GM23248 (cell line): ENCODE measurements around the gene TMEM178B. TPM values are rescaled to one million over a fixed set of nuclear protein-coding genes. Genes with fewer than 3 reads are reported as not detected.

ENCODE experiments used
- DNase-seq: peaks from one replicate; pipeline ENCODE4 v3.0.0-alpha.2; 2015
- H2AFZ ChIP-seq: fragments of 200-600 bp; sonication (generic); 2 replicates; pipeline ENCODE4 v1.6.1; 2016; ENCODE audit warnings: antibody characterized with exemption
- H3F3A ChIP-seq: fragments of 200-600 bp; sonication (generic); 2 replicates; pipeline ENCODE4 v1.6.1; 2016; ENCODE audit warnings: mild to moderate bottlenecking, antibody characterized with exemption, mixed run types; ENCODE audit not compliant: insufficient read depth
- H3K27ac ChIP-seq: fragments of 200-600 bp; sonication (generic); 2 replicates; pipeline ENCODE4 v1.5.1; 2016; ENCODE audit warnings: mild to moderate bottlenecking
- H3K27me3 ChIP-seq: fragments of 200-600 bp; sonication (generic); replicated peaks from 2 replicates; pipeline ENCODE4 v1.6.1; 2016; ENCODE audit warnings: mild to moderate bottlenecking; ENCODE audit not compliant: insufficient read depth
- H3K36me3 ChIP-seq: fragments of 200-600 bp; sonication (generic); 2 replicates; pipeline ENCODE4 v1.6.1; 2016; ENCODE audit warnings: low read depth, mild to moderate bottlenecking
- H3K4me1 ChIP-seq: fragments of 200-600 bp; sonication (generic); 2 replicates; pipeline ENCODE4 v1.6.1; 2016; ENCODE audit warnings: mild to moderate bottlenecking; ENCODE audit not compliant: insufficient read depth
- H3K4me2 ChIP-seq: fragments of 200-600 bp; sonication (generic); one replicate; pipeline ENCODE4 v1.6.1; 2016; ENCODE audit warnings: mild to moderate bottlenecking; ENCODE audit not compliant: unreplicated experiment
- H3K4me3 ChIP-seq: fragments of 200-600 bp; sonication (generic); 2 replicates; pipeline ENCODE4 v1.5.1; 2016; ENCODE audit warnings: mild to moderate bottlenecking
- H3K79me2 ChIP-seq: fragments of 200-600 bp; sonication (generic); 2 replicates; pipeline ENCODE4 v1.6.1; 2016; ENCODE audit warnings: mild to moderate bottlenecking; ENCODE audit not compliant: insufficient read depth
- H3K9ac ChIP-seq: fragments of 200-600 bp; sonication (generic); 2 replicates; pipeline ENCODE4 v1.6.1; 2016; ENCODE audit warnings: mild to moderate bottlenecking
- H3K9me2 ChIP-seq: fragments of 200-600 bp; sonication (generic); 2 replicates; pipeline ENCODE4 v1.6.1; 2016; ENCODE audit warnings: mixed run types, mild to moderate bottlenecking, moderate library complexity; ENCODE audit not compliant: insufficient read depth
- H3K9me3 ChIP-seq: fragments of 200-600 bp; sonication (generic); one replicate; pipeline ENCODE4 v1.6.1; 2017; ENCODE audit warnings: low read depth
- H4K20me1 ChIP-seq: fragments of 200-600 bp; sonication (generic); 2 replicates; pipeline ENCODE4 v1.6.0; 2016; ENCODE audit not compliant: insufficient read depth
- EZH2 ChIP-seq: fragments of 200-600 bp; sonication (generic); IDR thresholded peaks from 2 replicates; pipeline ENCODE4 v1.6.1; 2018; ENCODE audit warnings: antibody characterized with exemption, mild to moderate bottlenecking; ENCODE audit not compliant: insufficient read depth, poor library complexity, severe bottlenecking
- EZH2phosphoT487 ChIP-seq: fragments of 200-600 bp; sonication (generic); IDR thresholded peaks from 2 replicates; pipeline ENCODE4 v1.6.1; 2018; ENCODE audit warnings: antibody characterized with exemption, moderate library complexity, mild to moderate bottlenecking, low read depth; ENCODE audit not compliant: insufficient read depth
- WGBS, 2 experiments: methylation state at CpG; one replicate each; pipeline ENCODE4 v1.1.6; 2015 to 2017; ENCODE audit warnings: low lambda C conversion rate in 2 of 2, low coverage in 1 of 2; ENCODE audit errors: missing lambda C conversion rate in 2 of 2; 5-methylcytosine and 5-hydroxymethylcytosine counted together
- in situ Hi-C: fragments of 300-500 bp; cut with MboI; formaldehyde crosslinking; loops from 2 replicates; pipeline ENCODE4 v1.15.0; 2020
- polyA plus RNA-seq: library from polyadenylated mRNA; unstranded; fragments of >200 nt; fragmentation: Nextera tagmentation; extraction: Ambion mirVana; gene quantifications from 2 replicates; pipeline ENCODE4 v1.2.1, GENCODE V29; 2016
- total RNA-seq: library from RNA; depleted of rRNA; stranded (reverse); fragments of >200 nt; shearing (Covaris generic); gene quantifications from 2 replicates; pipeline ENCODE4 v1.2.3, GENCODE V29; 2014

The TMEM178B gene
- total and polyA plus RNA-seq, 2 experiments from 2014 or later, result 0.05 to 0.22 TPM

GRCh38 chr7:141122736-141123135 lies 48.9 kb downstream of the TMEM178B start:
- no peak overlapping the region for H3K9ac ChIP-seq
- DNase-seq, result no peak
- H4K20me1 ChIP-seq, result no peaks in the 10 kb centered on the region
- H3K9me3 ChIP-seq, result no peaks in the 10 kb centered on the region
- in situ Hi-C loops, result no loop called here
- H2AFZ ChIP-seq, result no peak overlapping the region
- H3K36me3 ChIP-seq, result no peaks in the 10 kb centered on the region
- 9 to 17% methylated on average over 2 of the region's 2 CpGs for WGBS, 2 experiments
- no peaks in the 10 kb centered on the region for H3K4me1 ChIP-seq
- no peak overlapping the region for H3K4me3 ChIP-seq
- H3K27me3 ChIP-seq, result no peaks in the 10 kb centered on the region
- TF ChIP-seq EZH2 (no peak), EZH2phosphoT487 (no peak)
- H3F3A ChIP-seq, result no peaks in the 10 kb centered on the region
- H3K27ac ChIP-seq, result no peak overlapping the region
- H3K4me2 ChIP-seq, result no peak overlapping the region
- H3K9me2 ChIP-seq, result no peaks in the 10 kb centered on the region
- H3K79me2 ChIP-seq, result no peaks in the 10 kb centered on the region

- DNase-seq, result no peak
- no peaks in the 10 kb centered on the region for H4K20me1 ChIP-seq
- no peaks in the 10 kb centered on the region for H3K36me3 ChIP-seq
- TF ChIP-seq EZH2phosphoT487 (no peak), EZH2 (no peak)
- no peaks in the 10 kb centered on the region for H3F3A ChIP-seq
- H3K4me2 ChIP-seq, result no peak overlapping the region
- H3K27me3 ChIP-seq, result no peaks in the 10 kb centered on the region
- in situ Hi-C loops, result no loop called here
- no peaks in the 10 kb centered on the region for H3K9me2 ChIP-seq
- no peaks in the 10 kb centered on the region for H3K9me3 ChIP-seq
- no peak overlapping the region for H2AFZ ChIP-seq
- no peak overlapping the region for H3K27ac ChIP-seq
- no peaks in the 10 kb centered on the region for H3K79me2 ChIP-seq
- no peak overlapping the region for H3K4me3 ChIP-seq
- no peak overlapping the region for H3K9ac ChIP-seq
- WGBS, 2 experiments, result 19 to 33% methylated on average over 1 of the region's 1 CpG
- no peaks in the 10 kb centered on the region for H3K4me1 ChIP-seq
These were observed 49.7 kb downstream of the TMEM178B start for GRCh38 chr7:141123522-141123921.

GRCh38 chr7:141126107-141126506 lies 52.2 kb downstream of the TMEM178B start:
- Histone ChIP-seq H3K79me2 (no peaks in the 10 kb centered on the region), H3F3A (no peaks in the 10 kb centered on the region), H3K9ac (no peak overlapping the region), H3K4me3 (no peak overlapping the region), H2AFZ (no peak overlapping the region), H4K20me1 (no peaks in the 10 kb centered on the region), H3K4me2 (no peak overlapping the region), H3K27me3 (no peaks in the 10 kb centered on the region), H3K9me3 (no peaks in the 10 kb centered on the region), H3K9me2 (no peaks in the 10 kb centered on the region), H3K4me1 (no peaks in the 10 kb centered on the region), H3K27ac (no peak overlapping the region), H3K36me3 (no peaks in the 10 kb centered on the region)
- no peak for TF ChIP-seq EZH2phosphoT487
- TF ChIP-seq EZH2, result no peak
- in situ Hi-C loops, result no loop called here
- 13 to 17% methylated on average over 5 of the region's 5 CpGs for WGBS, 2 experiments
- no peak for DNase-seq

- H4K20me1 ChIP-seq, result no peaks in the 10 kb centered on the region
- H3K9me2 ChIP-seq, result no peaks in the 10 kb centered on the region
- no peaks in the 10 kb centered on the region for H3K79me2 ChIP-seq
- H3K36me3 ChIP-seq, result no peaks in the 10 kb centered on the region
- no peak overlapping the region for H3K27ac ChIP-seq
- no peak for TF ChIP-seq EZH2
- no peak for TF ChIP-seq EZH2phosphoT487
- WGBS, 2 experiments, result 2 to 3% methylated on average over 2 of the region's 2 CpGs
- H3K4me2 ChIP-seq, result no peak overlapping the region
- in situ Hi-C loops, result no loop called here
- H3K27me3 ChIP-seq, result no peaks in the 10 kb centered on the region
- no peak overlapping the region for H2AFZ ChIP-seq
- H3K4me1 ChIP-seq, result no peaks in the 10 kb centered on the region
- DNase-seq, result no peak
- H3K9me3 ChIP-seq, result no peaks in the 10 kb centered on the region
- H3K4me3 ChIP-seq, result no peak overlapping the region
- H3K9ac ChIP-seq, result no peak overlapping the region
- H3F3A ChIP-seq, result no peaks in the 10 kb centered on the region
These were observed 54.6 kb downstream of the TMEM178B start for GRCh38 chr7:141128506-141128905.

- 5 to 15% methylated on average over 2 of the region's 2 CpGs for WGBS, 2 experiments
- H3K27ac ChIP-seq, result no peak overlapping the region
- TF ChIP-seq EZH2 (no peak), EZH2phosphoT487 (no peak)
These were observed 55.1 kb downstream of the TMEM178B start for GRCh38 chr7:141128931-141129330.

More at GRCh38 chr7:141128931-141129330, 55.1 kb downstream of the TMEM178B start:
- H3K4me1 ChIP-seq, result no peaks in the 10 kb centered on the region
- no peaks in the 10 kb centered on the region for H4K20me1 ChIP-seq
- H3K9me3 ChIP-seq, result no peaks in the 10 kb centered on the region
- no peak overlapping the region for H3K4me3 ChIP-seq
- H2AFZ ChIP-seq, result no peak overlapping the region
- no peaks in the 10 kb centered on the region for H3K36me3 ChIP-seq
- H3K9ac ChIP-seq, result no peak overlapping the region
- no peaks in the 10 kb centered on the region for H3K79me2 ChIP-seq
- no peak for DNase-seq
- no peaks in the 10 kb centered on the region for H3K27me3 ChIP-seq
- H3K4me2 ChIP-seq, result no peak overlapping the region
- H3K9me2 ChIP-seq, result no peaks in the 10 kb centered on the region
- in situ Hi-C loops, result no loop called here
- H3F3A ChIP-seq, result no peaks in the 10 kb centered on the region
